Stimulated activated CD4-positive, alpha-beta T cell treated with anti-CD3 and anti-CD28 coated beads, TNF-alpha, amount 100 ng/mL, for 48 hours (primary cell): ENCODE results near the gene ARHGAP6.

Source experiments
- DNase-seq, 3 donors: peaks; one replicate each; pipeline ENCODE4 v3.0.0-alpha.2; 2020; ENCODE audit warnings: low read depth in 3 of 3

The ARHGAP6 gene

GRCh38 chrX:11461201-11462001 lies 204.3 kb downstream of the ARHGAP6 start:
- no peak for DNase-seq

- no peak for DNase-seq
Measured at GRCh38 chrX:11460347-11460746, 205.4 kb downstream of the ARHGAP6 start.

- no peak for DNase-seq
Measured at GRCh38 chrX:11458170-11458569, 207.6 kb downstream of the ARHGAP6 start.

- no peak for DNase-seq
Measured at GRCh38 chrX:11451151-11451550, 214.6 kb downstream of the ARHGAP6 start.

GRCh38 chrX:11450354-11450753 lies 215.4 kb downstream of the ARHGAP6 start:
- no peak for DNase-seq

GRCh38 chrX:11449613-11450012 lies 216.1 kb downstream of the ARHGAP6 start:
- no peak for DNase-seq

- DNase-seq, result no peak
Measured at GRCh38 chrX:11447418-11447817, 218.3 kb downstream of the ARHGAP6 start.

GRCh38 chrX:11446949-11447348 lies 218.8 kb downstream of the ARHGAP6 start:
- no peak for DNase-seq

- DNase-seq, result no peak
Measured at GRCh38 chrX:11446336-11446735, 219.4 kb downstream of the ARHGAP6 start.

GRCh38 chrX:11445540-11445939 lies 220.2 kb downstream of the ARHGAP6 start:
- DNase-seq, result no peak

- no peak for DNase-seq
Measured at GRCh38 chrX:11444052-11444451, 221.7 kb downstream of the ARHGAP6 start.

GRCh38 chrX:11439846-11440245 lies 225.9 kb downstream of the ARHGAP6 start:
- DNase-seq, result no peak

- DNase-seq, result no peak
Measured at GRCh38 chrX:11438767-11439166, 227.0 kb downstream of the ARHGAP6 start.

GRCh38 chrX:11438380-11438723 lies 227.4 kb downstream of the ARHGAP6 start:
- DNase-seq, result no peak

- DNase-seq, result no peak
Measured at GRCh38 chrX:11437642-11438379, 227.9 kb downstream of the ARHGAP6 start.

- no peak for DNase-seq
Measured at GRCh38 chrX:11435568-11435967, 230.2 kb downstream of the ARHGAP6 start.

GRCh38 chrX:11434607-11435006 lies 231.1 kb downstream of the ARHGAP6 start:
- DNase-seq, result no peak

- DNase-seq, result no peak
Measured at GRCh38 chrX:11431786-11432185, 233.9 kb downstream of the ARHGAP6 start.

GRCh38 chrX:11430271-11430670 lies 235.4 kb downstream of the ARHGAP6 start:
- no peak for DNase-seq

GRCh38 chrX:11429538-11430085 lies 236.1 kb downstream of the ARHGAP6 start:
- no peak for DNase-seq

GRCh38 chrX:11427453-11428071 lies 238.2 kb downstream of the ARHGAP6 start:
- no peak for DNase-seq

- DNase-seq, result no peak
Measured at GRCh38 chrX:11426712-11427452, 238.8 kb downstream of the ARHGAP6 start.
